Body of pancreas (tissue), 4 donors: Measurements from ENCODE around the gene CYSRT1. TPM values are rescaled to one million over a fixed set of nuclear protein-coding genes. Genes with fewer than 3 reads are reported as not detected.

Source experiments
- ATAC-seq: fragments of 150-250 bp; one replicate; pipeline ENCODE4 v1.9.1; 2016
- DNase-seq, 4 donors: peaks; one replicate each; pipeline ENCODE4 v3.0.0-alpha.2; 2019
- H3K27ac ChIP-seq, 4 donors: fragments of 200-600 bp; sonication (generic); 1 replicate in 3 of 4; 2 replicates in 1 of 4; pipeline versions ENCODE4 v1.5.1 to v1.6.1; 2016 to 2019; ENCODE audit warnings: mild to moderate bottlenecking in 1 of 4, mixed read lengths in 1 of 4, moderate library complexity in 1 of 4
- H3K27me3 ChIP-seq, 2 donors: fragments of 200-600 bp; sonication (generic); one replicate each; pipeline ENCODE4 v1.6.0; 2016; ENCODE audit warnings: mild to moderate bottlenecking in 1 of 2
- H3K36me3 ChIP-seq, 2 donors: fragments of 200-600 bp; sonication (generic); replicated peaks in 1 of 2; 2 replicates each; pipeline ENCODE4 v1.5.1; 2016; ENCODE audit warnings: low read depth in 2 of 2; ENCODE audit not compliant: insufficient read depth in 1 of 2
- H3K4me1 ChIP-seq: fragments of 200-600 bp; sonication (generic); one replicate; pipeline ENCODE4 v1.6.0; 2016
- H3K4me3 ChIP-seq, 2 donors: fragments of 200-600 bp; sonication (generic); 1 replicate in 1 of 2; 2 replicates in 1 of 2; pipeline ENCODE4 v1.5.1; 2016 to 2019
- H3K9me3 ChIP-seq, 3 donors: fragments of 200-600 bp; sonication (generic); 1 replicate in 2 of 3; 2 replicates in 1 of 3; pipeline ENCODE4 v1.5.1; 2016
- POLR2A ChIP-seq, 3 donors: fragments of 450-650 bp; IDR thresholded peaks; one replicate each; pipeline ENCODE4 v1.6.1; 2016; ENCODE audit warnings: antibody characterized with exemption in 3 of 3, mild to moderate bottlenecking in 2 of 3
- WGBS, 2 donors: methylation state at CpG; one replicate each; pipeline ENCODE4 v1.1.5; 2017; 5-methylcytosine and 5-hydroxymethylcytosine counted together
- intact Hi-C: fragments of 100-400 bp; cut with DNase I; formaldehyde crosslinking; loops from one replicate; pipeline ENCODE4 v1.15.1; 2023
- total RNA-seq, 2 donors: library from RNA; depleted of rRNA; stranded (reverse); fragments of >200 nt; gene quantifications; one replicate each; pipeline ENCODE4 v1.1.0, GENCODE V29; 2016
- TF ChIP-seq, protein P1 (sequence below), 7 experiments: fragments of 450-650 bp in 4 of 7; fragments of 200-600 bp in 3 of 7; sonication (generic) in 3 of 7; IDR thresholded peaks; one replicate each; pipeline ENCODE4 v1.5.1; 2016 to 2019; ENCODE audit warnings: antibody characterized with exemption in 7 of 7

The CYSRT1 gene
- total RNA-seq, 2 donors from 2014 or later: not detected

DNA sequence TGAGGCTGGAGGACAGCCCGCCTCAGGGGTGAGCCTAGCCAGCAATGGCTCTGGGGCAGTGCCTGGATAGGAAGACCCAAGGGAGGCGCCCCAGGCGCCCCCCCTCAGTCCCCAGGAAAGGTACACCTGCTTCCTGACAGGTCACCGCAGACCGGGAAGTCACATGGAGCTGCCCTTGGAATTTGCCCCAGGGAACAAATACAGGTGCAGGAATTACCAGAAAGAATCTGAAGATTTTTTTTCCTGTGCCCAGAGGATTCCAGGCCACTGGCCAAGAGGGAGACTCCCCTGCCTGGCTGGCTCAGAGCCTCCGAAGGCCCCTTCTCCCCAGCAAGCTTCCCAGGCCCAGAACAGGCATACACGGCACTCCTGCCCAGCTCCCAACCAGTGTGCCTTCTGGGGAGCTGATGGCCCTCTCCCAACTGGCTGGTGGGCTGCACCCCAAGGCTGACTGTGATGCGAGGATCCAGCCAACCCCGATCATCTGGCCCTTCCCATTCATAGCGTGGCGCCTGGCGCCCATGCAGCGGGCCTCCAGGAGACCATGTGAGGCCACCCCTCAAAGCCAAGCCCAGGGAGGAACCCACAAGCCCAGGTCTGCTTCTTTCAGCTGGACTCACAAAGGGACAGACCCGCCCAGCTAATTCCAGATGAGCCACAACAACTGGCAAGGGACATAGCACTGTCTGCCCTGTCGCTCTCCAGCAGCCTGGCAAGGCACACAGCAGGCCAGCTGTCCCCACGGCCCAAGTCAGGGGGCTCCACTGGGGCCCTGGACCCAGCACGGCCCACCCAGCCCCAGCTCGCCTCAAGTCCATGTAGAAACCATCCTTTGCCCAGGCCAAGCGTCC, 26.7 kb upstream of the CYSRT1 start:
- DNase-seq (peak; percentile 91 to 97 (median 95)), ATAC-seq (peak; percentile 40)
- intact Hi-C loops: no loop called here

DNA sequence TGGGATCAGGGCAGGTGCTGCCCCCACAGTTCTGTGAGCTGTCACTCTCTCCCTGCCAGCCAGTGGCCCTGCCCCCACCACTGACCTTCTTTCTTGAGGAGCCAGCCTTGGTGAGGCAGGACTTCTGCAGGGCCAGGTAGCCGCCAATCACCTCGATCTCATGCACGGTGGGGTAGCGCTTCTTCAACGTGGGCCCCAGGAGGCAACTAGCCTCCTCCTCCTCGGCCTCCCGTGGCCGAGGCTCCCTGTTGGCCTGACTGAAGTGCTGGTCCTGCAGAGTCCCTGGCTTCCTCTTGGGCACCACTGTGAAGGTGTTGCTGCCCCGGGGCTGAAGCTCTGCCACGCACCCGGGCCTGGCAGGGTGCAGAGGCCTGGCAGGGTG, 26.1 kb upstream of the CYSRT1 start:
- intact Hi-C loops: no loop called here
- Histone ChIP-seq H3K36me3 (no peaks in the 10 kb centered on the region), H3K9me3 (no peaks in the 10 kb centered on the region), H3K27ac (peak overlapping the region; percentile 92 to 99 (median 92)), H3K27me3 (no peaks in the 10 kb centered on the region), H3K4me3 (peak overlapping the region; percentile 32 to 40), H3K4me1 (peaks cover 87% of the 10 kb centered on the region)
- ATAC-seq: no peak
- TF ChIP-seq, protein P1, sequence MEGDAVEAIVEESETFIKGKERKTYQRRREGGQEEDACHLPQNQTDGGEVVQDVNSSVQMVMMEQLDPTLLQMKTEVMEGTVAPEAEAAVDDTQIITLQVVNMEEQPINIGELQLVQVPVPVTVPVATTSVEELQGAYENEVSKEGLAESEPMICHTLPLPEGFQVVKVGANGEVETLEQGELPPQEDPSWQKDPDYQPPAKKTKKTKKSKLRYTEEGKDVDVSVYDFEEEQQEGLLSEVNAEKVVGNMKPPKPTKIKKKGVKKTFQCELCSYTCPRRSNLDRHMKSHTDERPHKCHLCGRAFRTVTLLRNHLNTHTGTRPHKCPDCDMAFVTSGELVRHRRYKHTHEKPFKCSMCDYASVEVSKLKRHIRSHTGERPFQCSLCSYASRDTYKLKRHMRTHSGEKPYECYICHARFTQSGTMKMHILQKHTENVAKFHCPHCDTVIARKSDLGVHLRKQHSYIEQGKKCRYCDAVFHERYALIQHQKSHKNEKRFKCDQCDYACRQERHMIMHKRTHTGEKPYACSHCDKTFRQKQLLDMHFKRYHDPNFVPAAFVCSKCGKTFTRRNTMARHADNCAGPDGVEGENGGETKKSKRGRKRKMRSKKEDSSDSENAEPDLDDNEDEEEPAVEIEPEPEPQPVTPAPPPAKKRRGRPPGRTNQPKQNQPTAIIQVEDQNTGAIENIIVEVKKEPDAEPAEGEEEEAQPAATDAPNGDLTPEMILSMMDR (IDR thresholded peaks at IDR 0.05): no peak
- peak in 1 of 3 donors; percentile 25 for TF ChIP-seq POLR2A (IDR thresholded peaks at IDR 0.05)
- peak; percentile 70 to 86 (median 79) for DNase-seq
- 7 to 24% methylated on average over 7 to 11 of the region's 11 CpGs for WGBS, 2 donors

More for the DNA sequence above, 26.7 kb upstream of the CYSRT1 start:
- Histone ChIP-seq H3K4me3 (peak overlapping the region; percentile 32 to 40), H3K27ac (peak overlapping the region; percentile 92 to 99 (median 92)), H3K9me3 (no peaks in the 10 kb centered on the region), H3K27me3 (no peaks in the 10 kb centered on the region), H3K4me1 (peaks cover 87% of the 10 kb centered on the region), H3K36me3 (no peaks in the 10 kb centered on the region)
- WGBS, 2 donors: 15% methylated on average over 18 of the region's 19 CpGs; no CpG with 5 or more reads in 1 of the 2 donors
- peak; percentile 50 to 58 (median 54) for TF ChIP-seq POLR2A (IDR thresholded peaks at IDR 0.05)
- TF ChIP-seq, protein P1 (IDR thresholded peaks at IDR 0.05): no peak

DNA sequence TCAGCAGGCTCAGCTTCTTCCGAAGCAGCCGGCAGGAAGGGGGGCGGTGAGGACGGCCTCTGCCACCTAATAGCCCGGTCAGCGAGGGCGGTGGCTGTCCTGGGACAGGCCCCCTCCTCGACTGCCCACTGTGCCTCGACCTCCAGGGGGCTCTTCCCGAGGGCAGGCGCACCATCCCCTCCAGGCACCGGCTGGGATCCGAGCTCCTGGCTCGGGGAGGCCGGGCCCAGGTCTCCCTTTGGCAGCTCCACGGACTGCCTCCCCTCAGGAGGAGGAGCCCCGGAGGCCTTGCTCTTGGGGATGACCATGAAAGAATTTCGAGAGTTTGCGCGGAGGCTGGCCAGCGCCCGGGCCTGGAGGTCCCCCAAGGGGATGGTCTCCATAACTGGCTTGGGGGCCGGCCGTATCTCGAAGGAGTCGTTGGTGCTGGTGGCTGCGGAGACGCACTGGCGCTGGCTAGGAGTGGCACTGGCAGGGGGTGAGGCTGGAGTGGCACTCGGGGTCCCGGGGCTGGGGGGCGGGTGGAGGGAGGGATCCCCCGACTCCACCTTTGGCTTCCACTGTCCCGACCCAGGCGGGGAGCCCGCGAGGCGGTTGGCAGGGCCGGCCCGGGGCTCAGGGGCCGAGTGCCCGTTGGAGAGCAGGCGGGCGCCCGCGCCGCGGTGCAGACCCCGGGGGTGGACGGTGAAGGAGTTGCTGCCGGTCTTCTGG, 25.4 kb upstream of the CYSRT1 start:
- WGBS, 2 donors: 1 to 3% methylated on average over 12 to 38 of the region's 51 CpGs
- peak in 1 of 4 donors; percentile 30 for DNase-seq
- TF ChIP-seq, protein P1 (IDR thresholded peaks at IDR 0.05): no peak
- TF ChIP-seq POLR2A (IDR thresholded peaks at IDR 0.05): no peak
- Histone ChIP-seq H3K27ac (peak overlapping the region; percentile 92 to 99 (median 92)), H3K36me3 (no peaks in the 10 kb centered on the region), H3K27me3 (no peaks in the 10 kb centered on the region), H3K4me3 (peak overlapping the region; percentile 32 to 40), H3K4me1 (peaks cover 87% of the 10 kb centered on the region), H3K9me3 (no peaks in the 10 kb centered on the region)
- ATAC-seq: no peak
- intact Hi-C loops: no loop called here

DNA sequence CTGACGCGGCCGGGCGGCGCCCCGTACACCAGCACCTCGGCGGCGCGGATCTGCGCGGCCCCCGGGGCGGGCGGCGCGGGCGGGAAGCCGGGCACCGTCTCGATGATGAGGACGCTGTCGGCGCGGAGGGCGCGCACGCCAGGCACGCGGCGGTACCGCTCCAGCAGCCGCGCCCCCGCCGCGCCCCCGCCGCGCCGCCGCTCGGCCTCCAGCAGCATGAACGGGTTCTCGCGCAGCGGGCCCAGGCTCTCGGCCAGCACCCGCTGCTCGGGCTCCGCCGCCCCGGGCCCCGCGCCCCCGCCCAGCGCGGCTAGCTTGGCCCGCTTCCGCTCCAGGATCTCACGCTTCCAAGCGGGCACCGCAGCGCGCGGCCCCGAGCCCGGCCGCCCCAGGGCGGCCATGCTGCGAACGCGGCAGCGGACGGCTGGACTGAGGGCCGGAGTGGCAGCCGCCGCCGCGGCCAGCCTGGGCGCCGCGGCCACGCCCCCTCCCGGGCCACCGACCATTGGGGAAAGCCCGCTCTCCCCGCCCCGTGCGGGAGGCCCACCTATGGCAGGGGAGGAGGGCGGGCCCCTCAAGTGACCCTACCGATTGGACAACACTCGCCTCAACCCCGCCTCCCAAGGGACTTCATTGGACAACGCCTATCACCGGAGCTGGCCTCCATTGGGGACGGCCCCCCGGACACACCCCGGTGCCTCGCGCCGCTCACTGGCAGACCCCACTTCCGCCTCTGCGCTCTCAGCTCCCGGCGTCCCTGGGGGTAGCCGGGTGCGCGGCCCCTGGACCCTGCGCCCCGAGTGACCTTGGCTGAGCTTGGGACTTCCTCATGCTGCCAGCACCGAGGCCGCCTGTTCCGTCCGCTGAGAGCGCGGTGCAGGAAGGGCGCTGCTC, 24.4 kb upstream of the CYSRT1 start, which contains the start of gene TPRN:
Gene TPRN (minus strand): TSS at position 431 of the 894 bp plus-strand sequence. CDS start 30 bp downstream, at position 401.
- peak within 1 kb of the TSS; percentile 92 to 99 (median 92) for H3K27ac ChIP-seq
- intact Hi-C loops: no loop called here
- ATAC-seq: peak; percentile 87
- no peaks in the 10 kb centered on the region for H3K9me3 ChIP-seq
- peak; percentile 99 to 100 (median 100) for DNase-seq
- TF ChIP-seq POLR2A (IDR thresholded peaks at IDR 0.05): peak; percentile 75 to 96 (median 77)
- TF ChIP-seq, protein P1 (IDR thresholded peaks at IDR 0.05): peak in 1 of 7 experiments; percentile 5
- no peaks in the 10 kb centered on the region for H3K36me3 ChIP-seq
- peaks cover 80% of the 10 kb centered on the region for H3K4me1 ChIP-seq
- no peaks in the 10 kb centered on the region for H3K27me3 ChIP-seq
- 0 to 1% methylated on average over 5 to 70 of the region's 118 CpGs for WGBS, 2 donors
- H3K4me3 ChIP-seq: peak within 1 kb of the TSS; percentile 32 to 40
